Suprapubic skin (tissue), 4 donors: Measurements from ENCODE around the gene AGBL1. TPM values are rescaled to one million over a fixed set of nuclear protein-coding genes. Genes with fewer than 3 reads are reported as not detected.

Source experiments
- DNase-seq, 2 donors: peaks; one replicate each; pipeline ENCODE4 v3.0.0-alpha.2; 2019; ENCODE audit warnings: low spot score in 2 of 2
- H3K27ac ChIP-seq: fragments of 200-600 bp; sonication (generic); one replicate; pipeline ENCODE4 v1.5.1; 2019
- H3K27me3 ChIP-seq: fragments of 200-600 bp; sonication (generic); one replicate; pipeline ENCODE4 v1.5.1; 2019
- H3K36me3 ChIP-seq: fragments of 200-600 bp; sonication (generic); one replicate; pipeline ENCODE4 v1.5.1; 2019
- H3K4me1 ChIP-seq: fragments of 200-600 bp; sonication (generic); one replicate; pipeline ENCODE4 v1.5.1; 2019
- H3K4me3 ChIP-seq: fragments of 200-600 bp; sonication (generic); one replicate; pipeline ENCODE4 v1.5.1; 2019; ENCODE audit warnings: mild to moderate bottlenecking
- H3K9me3 ChIP-seq: fragments of 200-600 bp; sonication (generic); one replicate; pipeline ENCODE4 v1.5.1; 2019
- EP300 ChIP-seq: sonication (generic); formaldehyde crosslinking; IDR thresholded peaks from one replicate; pipeline ENCODE4 v1.6.1; 2017; ENCODE audit warnings: antibody characterized with exemption
- POLR2A ChIP-seq, 2 donors: fragments of 450-650 bp; IDR thresholded peaks; one replicate each; pipeline ENCODE4 v1.6.1; 2017; ENCODE audit warnings: antibody characterized with exemption in 2 of 2, mild to moderate bottlenecking in 2 of 2, moderate library complexity in 2 of 2
- POLR2AphosphoS5 ChIP-seq, 3 donors: sonication (generic); formaldehyde crosslinking; IDR thresholded peaks; one replicate each; pipeline ENCODE4 v1.6.1; 2017; ENCODE audit warnings: antibody characterized with exemption in 3 of 3
- whole genome bisulfite sequencing: methylation state at CpG from one replicate; pipeline ENCODE4 v1.1.5; 2018; 5-methylcytosine and 5-hydroxymethylcytosine counted together
- total RNA-seq, 4 donors: library from RNA; depleted of rRNA; stranded (reverse); fragments of >200 nt; gene quantifications; one replicate each; pipeline ENCODE4 v1.1.0, GENCODE V29; 2016
- TF ChIP-seq, protein P1 (sequence below), 2 donors: fragments of 200-600 bp in 1 of 2; fragments of 450-650 bp in 1 of 2; sonication (generic) in 1 of 2; IDR thresholded peaks; one replicate each; pipeline ENCODE4 v1.5.1; 2016 to 2019; ENCODE audit warnings: antibody characterized with exemption in 2 of 2, mild to moderate bottlenecking in 1 of 2, moderate library complexity in 1 of 2

AGBL1 gene
- total RNA-seq, 4 donors from 2014 or later = 0.23 to 0.56 TPM; not detected in 2

- H3K36me3 ChIP-seq = no peaks in the 10 kb centered on the region
- TF ChIP-seq POLR2AphosphoS5 (IDR thresholded peaks at IDR 0.05) (no peak), POLR2A (IDR thresholded peaks at IDR 0.05) (no peak), EP300 (no peak)
- TF ChIP-seq, protein P1, sequence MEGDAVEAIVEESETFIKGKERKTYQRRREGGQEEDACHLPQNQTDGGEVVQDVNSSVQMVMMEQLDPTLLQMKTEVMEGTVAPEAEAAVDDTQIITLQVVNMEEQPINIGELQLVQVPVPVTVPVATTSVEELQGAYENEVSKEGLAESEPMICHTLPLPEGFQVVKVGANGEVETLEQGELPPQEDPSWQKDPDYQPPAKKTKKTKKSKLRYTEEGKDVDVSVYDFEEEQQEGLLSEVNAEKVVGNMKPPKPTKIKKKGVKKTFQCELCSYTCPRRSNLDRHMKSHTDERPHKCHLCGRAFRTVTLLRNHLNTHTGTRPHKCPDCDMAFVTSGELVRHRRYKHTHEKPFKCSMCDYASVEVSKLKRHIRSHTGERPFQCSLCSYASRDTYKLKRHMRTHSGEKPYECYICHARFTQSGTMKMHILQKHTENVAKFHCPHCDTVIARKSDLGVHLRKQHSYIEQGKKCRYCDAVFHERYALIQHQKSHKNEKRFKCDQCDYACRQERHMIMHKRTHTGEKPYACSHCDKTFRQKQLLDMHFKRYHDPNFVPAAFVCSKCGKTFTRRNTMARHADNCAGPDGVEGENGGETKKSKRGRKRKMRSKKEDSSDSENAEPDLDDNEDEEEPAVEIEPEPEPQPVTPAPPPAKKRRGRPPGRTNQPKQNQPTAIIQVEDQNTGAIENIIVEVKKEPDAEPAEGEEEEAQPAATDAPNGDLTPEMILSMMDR (IDR thresholded peaks at IDR 0.05) = no peak
- H3K27me3 ChIP-seq = no peaks in the 10 kb centered on the region
- no peak overlapping the region for H3K4me3 ChIP-seq
- H3K9me3 ChIP-seq = no peaks in the 10 kb centered on the region
- H3K4me1 ChIP-seq = no peaks in the 10 kb centered on the region
- WGBS = 82% methylated on average over 3 of the region's 3 CpGs
- no peak for DNase-seq
- no peak overlapping the region for H3K27ac ChIP-seq
Measured at GRCh38 chr15:86221119-86221518, 141.4 kb downstream of the AGBL1 start.

GRCh38 chr15:86229306-86229705, 149.6 kb downstream of the AGBL1 start:
- no peak for DNase-seq
- Histone ChIP-seq H3K27ac (no peak overlapping the region), H3K27me3 (peaks cover 11% of the 10 kb centered on the region), H3K4me1 (no peaks in the 10 kb centered on the region), H3K4me3 (no peak overlapping the region), H3K36me3 (no peaks in the 10 kb centered on the region), H3K9me3 (no peaks in the 10 kb centered on the region)
- TF ChIP-seq POLR2AphosphoS5 (IDR thresholded peaks at IDR 0.05) = no peak
- no peak for TF ChIP-seq POLR2A (IDR thresholded peaks at IDR 0.05)
- TF ChIP-seq, protein P1 (IDR thresholded peaks at IDR 0.05) = no peak
- TF ChIP-seq EP300 = no peak
- 69% methylated on average over 2 of the region's 2 CpGs for WGBS

DNA sequence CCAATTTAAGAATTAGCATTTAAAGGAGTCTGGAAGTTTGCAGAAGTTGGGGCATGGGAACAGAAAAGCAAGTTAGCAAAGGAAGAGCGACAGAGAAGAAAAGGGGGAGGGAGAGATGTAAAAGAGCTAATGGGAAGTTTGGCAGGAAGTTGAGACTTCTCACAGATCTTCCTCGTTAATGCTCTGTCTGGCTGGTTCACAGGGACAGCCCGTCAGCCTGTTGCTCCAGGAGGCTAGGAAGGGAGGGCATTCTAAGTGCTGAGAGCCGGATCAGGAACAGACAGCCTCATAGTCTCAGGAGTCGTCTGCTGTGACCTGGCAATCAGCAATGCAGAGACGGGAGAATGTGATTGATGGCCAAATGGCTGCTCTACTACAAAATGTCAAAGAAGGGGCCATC, 150.3 kb downstream of the AGBL1 start:
- H3K4me3 ChIP-seq = no peak overlapping the region
- H3K9me3 ChIP-seq = no peaks in the 10 kb centered on the region
- no peaks in the 10 kb centered on the region for H3K4me1 ChIP-seq
- WGBS = 18% methylated on average over 6 of the region's 6 CpGs
- no peak overlapping the region for H3K27ac ChIP-seq
- TF ChIP-seq POLR2AphosphoS5 (IDR thresholded peaks at IDR 0.05) (no peak), EP300 (no peak), POLR2A (IDR thresholded peaks at IDR 0.05) (no peak)
- TF ChIP-seq, protein P1 (IDR thresholded peaks at IDR 0.05) = no peak
- peaks cover 11% of the 10 kb centered on the region for H3K27me3 ChIP-seq
- H3K36me3 ChIP-seq = no peaks in the 10 kb centered on the region
- DNase-seq = no peak

GRCh38 chr15:86231864-86232721, 152.4 kb downstream of the AGBL1 start:
- Histone ChIP-seq H3K36me3 (no peaks in the 10 kb centered on the region), H3K4me3 (no peak overlapping the region), H3K4me1 (no peaks in the 10 kb centered on the region), H3K27me3 (peaks cover 15% of the 10 kb centered on the region), H3K27ac (no peak overlapping the region), H3K9me3 (no peaks in the 10 kb centered on the region)
- TF ChIP-seq POLR2AphosphoS5 (IDR thresholded peaks at IDR 0.05) = no peak
- TF ChIP-seq, protein P1 (IDR thresholded peaks at IDR 0.05) = peak in 1 of 2 donors; percentile 32
- no peak for TF ChIP-seq EP300
- WGBS = 6% methylated on average over 19 of the region's 19 CpGs
- no peak for DNase-seq

DNA sequence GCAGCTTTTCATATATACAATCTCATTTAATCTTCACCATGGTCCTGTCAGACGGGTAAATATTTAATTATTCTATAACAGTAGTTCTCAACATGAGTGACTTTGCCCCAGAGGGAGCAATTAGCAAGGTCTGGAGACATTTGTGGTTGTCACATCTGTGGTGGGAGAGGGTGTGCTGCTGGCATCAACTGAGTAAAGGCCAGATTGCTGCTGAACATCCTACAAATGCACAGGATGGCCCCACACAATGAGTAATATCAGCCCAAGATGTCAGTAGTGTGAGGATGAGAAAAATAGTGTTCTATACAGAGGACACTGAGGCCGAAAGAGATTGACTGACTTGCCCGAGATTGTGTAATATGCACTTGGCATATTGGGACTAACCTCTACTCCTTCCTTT, 156.0 kb downstream of the AGBL1 start:
- no peaks in the 10 kb centered on the region for H3K9me3 ChIP-seq
- H3K27ac ChIP-seq = no peak overlapping the region
- peaks cover 15% of the 10 kb centered on the region for H3K27me3 ChIP-seq
- no peak for DNase-seq
- no peaks in the 10 kb centered on the region for H3K4me1 ChIP-seq
- no peak overlapping the region for H3K4me3 ChIP-seq
- TF ChIP-seq POLR2A (IDR thresholded peaks at IDR 0.05) (no peak), EP300 (no peak), POLR2AphosphoS5 (IDR thresholded peaks at IDR 0.05) (no peak)
- TF ChIP-seq, protein P1 (IDR thresholded peaks at IDR 0.05) = no peak
- H3K36me3 ChIP-seq = no peaks in the 10 kb centered on the region
- WGBS = 68% methylated on average over 3 of the region's 3 CpGs
